HG02798 (cell line): ENCODE data around the gene PIP5K1B.

Experiments
- ATAC-seq: cut with Tn5 transposase; IDR thresholded peaks from one replicate; pipeline ENCODE4 v1.9.1; 2021; ENCODE audit warnings: mild to moderate bottlenecking; ENCODE audit not compliant: unreplicated experiment, poor library complexity

The PIP5K1B gene

GRCh38 chr9:68841276-68842052 is 136.4 kb downstream of the PIP5K1B start:
- ATAC-seq: no peak

- ATAC-seq: no peak
These were observed 137.5 kb downstream of the PIP5K1B start for GRCh38 chr9:68842568-68842967.

GRCh38 chr9:68843239-68843638 is 138.2 kb downstream of the PIP5K1B start:
- no peak for ATAC-seq

GRCh38 chr9:68844157-68844556 is 139.1 kb downstream of the PIP5K1B start:
- ATAC-seq: no peak

GRCh38 chr9:68844631-68845612 is 139.9 kb downstream of the PIP5K1B start:
- ATAC-seq: peak; percentile 54

GRCh38 chr9:68847765-68848164 is 142.7 kb downstream of the PIP5K1B start:
- ATAC-seq: peak; percentile 56

- ATAC-seq: no peak
These were observed 146.6 kb downstream of the PIP5K1B start for GRCh38 chr9:68851657-68852056.

GRCh38 chr9:68852941-68853340 is 147.9 kb downstream of the PIP5K1B start:
- no peak for ATAC-seq

GRCh38 chr9:68859347-68859746 is 154.3 kb downstream of the PIP5K1B start:
- ATAC-seq: no peak

GRCh38 chr9:68860419-68860818 is 155.4 kb downstream of the PIP5K1B start:
- ATAC-seq: no peak

GRCh38 chr9:68861436-68861835 is 156.4 kb downstream of the PIP5K1B start:
- no peak for ATAC-seq

- no peak for ATAC-seq
These were observed 162.0 kb downstream of the PIP5K1B start for GRCh38 chr9:68867066-68867465.

- no peak for ATAC-seq
These were observed 164.0 kb downstream of the PIP5K1B start for GRCh38 chr9:68869022-68869421.

GRCh38 chr9:68870086-68870485 is 165.0 kb downstream of the PIP5K1B start:
- ATAC-seq: no peak

GRCh38 chr9:68871236-68871635 is 166.2 kb downstream of the PIP5K1B start:
- ATAC-seq: no peak

GRCh38 chr9:68872026-68872501 is 167.0 kb downstream of the PIP5K1B start:
- no peak for ATAC-seq

- ATAC-seq: no peak
These were observed 168.1 kb downstream of the PIP5K1B start for GRCh38 chr9:68873179-68873578.

GRCh38 chr9:68876273-68876672 is 171.2 kb downstream of the PIP5K1B start:
- no peak for ATAC-seq

GRCh38 chr9:68876681-68877080 is 171.6 kb downstream of the PIP5K1B start:
- no peak for ATAC-seq

- no peak for ATAC-seq
These were observed 172.2 kb downstream of the PIP5K1B start for GRCh38 chr9:68877219-68877618.

- no peak for ATAC-seq
These were observed 173.4 kb downstream of the PIP5K1B start for GRCh38 chr9:68878450-68878849.
